HepG2 (cell line): ENCODE data around the gene SORBS2. TPM values are rescaled to one million over a fixed set of nuclear protein-coding genes. Genes with fewer than 3 reads are reported as not detected.

Source experiments
- ADNP ChIP-seq: sonication (generic); formaldehyde crosslinking; IDR thresholded peaks from 2 replicates; pipeline ENCODE4 v1.4.0; 2020; ENCODE audit warnings: missing genetic modification reagents
- ARNT2 ChIP-seq: sonication (generic); formaldehyde crosslinking; IDR thresholded peaks from 2 replicates; pipeline ENCODE4 v1.8.0; 2022; ENCODE audit warnings: mild to moderate bottlenecking, low read depth, missing genetic modification reagents, moderate library complexity
- FOXP1 ChIP-seq, 2 experiments: fragments of 450-650 bp in 1 of 2; IDR thresholded peaks; 2 replicates each; pipeline ENCODE4 v1.6.1; 2017 to 2018; ENCODE audit warnings: antibody characterized with exemption in 1 of 2
- GLI4 ChIP-seq: sonication (generic); formaldehyde crosslinking; IDR thresholded peaks from 2 replicates; pipeline ENCODE4 v1.5.1; 2020; ENCODE audit warnings: missing genetic modification reagents, mild to moderate bottlenecking, moderate library complexity, borderline replicate concordance
- HNF4G ChIP-seq, 2 experiments: sonication (generic) in 1 of 2; formaldehyde crosslinking in 1 of 2; IDR thresholded peaks; 2 replicates each; pipeline versions ENCODE4 v1.4.0 to v1.6.1; 2011 to 2020; ENCODE audit warnings: borderline replicate concordance in 2 of 2, low read depth in 2 of 2, mild to moderate bottlenecking in 2 of 2, low read length in 1 of 2, missing genetic modification reagents in 1 of 2, moderate library complexity in 1 of 2
- IKZF1 ChIP-seq: fragments of 450-650 bp; IDR thresholded peaks from 2 replicates; pipeline ENCODE4 v1.7.1; 2016
- KDM6A ChIP-seq: IDR thresholded peaks from 2 replicates; pipeline ENCODE4 v1.6.1; 2016; ENCODE audit warnings: low read depth
- MAFF ChIP-seq: IDR thresholded peaks from 2 replicates; pipeline ENCODE4 v1.6.1; 2011; ENCODE audit warnings: low read depth, low read length, improper control_type of control experiment
- POLR2A ChIP-seq, 2 experiments: IDR thresholded peaks; 2 replicates each; pipeline ENCODE4 v1.6.1; 2011; ENCODE audit warnings: low read depth in 2 of 2, low read length in 2 of 2, mild to moderate bottlenecking in 1 of 2, moderate library complexity in 1 of 2; ENCODE audit not compliant: insufficient read depth in 1 of 2
- RNF2 ChIP-seq: fragments of 450-650 bp; conservative IDR thresholded peaks from 2 replicates; pipeline ENCODE4 v1.6.1; 2016; ENCODE audit warnings: low read depth
- SMAD9 ChIP-seq: sonication (generic); formaldehyde crosslinking; IDR thresholded peaks from 2 replicates; pipeline ENCODE4 v1.5.1; 2020; ENCODE audit warnings: mild to moderate bottlenecking, missing genetic modification reagents
- SNRNP70 ChIP-seq: fragments of 200-400 bp; formaldehyde crosslinking; IDR thresholded peaks from 2 replicates; pipeline ENCODE4 v1.6.1; 2017; ENCODE audit warnings: mild to moderate bottlenecking, low read depth, low read length, moderate library complexity
- ZFP1 ChIP-seq: IDR thresholded peaks from 2 replicates; pipeline ENCODE4 v1.6.1; 2016
- ZFP37 ChIP-seq: sonication (generic); formaldehyde crosslinking; IDR thresholded peaks from 2 replicates; pipeline ENCODE4 v1.4.0; 2020; ENCODE audit warnings: missing genetic modification reagents, borderline replicate concordance
- ZNF713 ChIP-seq: sonication (generic); formaldehyde crosslinking; IDR thresholded peaks from 2 replicates; pipeline ENCODE4 v1.4.0; 2020; ENCODE audit warnings: mild to moderate bottlenecking, missing genetic modification reagents
- polyA plus RNA-seq, 8 experiments: library from polyadenylated mRNA; depleted of rRNA in 3 of 8; stranded (reverse) in 7 of 8; unstranded in 1 of 8; fragments of >200 nt; fragmentation: Illumina TruSeq in 4 of 8; extraction: Trizol in 4 of 8; gene quantifications; 2 replicates each; pipeline versions ENCODE4 v1.2.1 to v1.2.3, GENCODE V29; 2011 to 2016; ENCODE audit warnings: low read depth in 4 of 8, missing spikeins in 1 of 8, mixed read lengths in 1 of 8; ENCODE audit not compliant: insufficient read depth in 1 of 8
- total RNA-seq, 5 experiments: library from RNA; depleted of rRNA; stranded (reverse); fragments of >200 nt; fragmentation: Illumina TruSeq; extraction: Trizol; gene quantifications; 2 replicates each; pipeline ENCODE4 v1.2.3, GENCODE V29; 2016; ENCODE audit warnings: low read depth in 1 of 5
- TF ChIP-seq, protein P1 (sequence below): sonication (generic); formaldehyde crosslinking; IDR thresholded peaks from 2 replicates; pipeline ENCODE4 v1.4.0; 2020; ENCODE audit warnings: missing genetic modification reagents, mild to moderate bottlenecking, borderline replicate concordance
- TF ChIP-seq, protein P2 (sequence below): conservative IDR thresholded peaks from 2 replicates; pipeline ENCODE4 v1.6.1; 2018; ENCODE audit warnings: missing genetic modification reagents
- TF ChIP-seq, protein P3 (sequence below): IDR thresholded peaks from 2 replicates; pipeline ENCODE4 v1.6.1; 2018; ENCODE audit warnings: missing genetic modification reagents, mild to moderate bottlenecking, missing compliant biosample characterization
- TF ChIP-seq, protein P4 (sequence below): sonication (generic); formaldehyde crosslinking; conservative IDR thresholded peaks from 2 replicates; pipeline ENCODE4 v1.5.0; 2020; ENCODE audit warnings: missing genetic modification reagents
- TF ChIP-seq, protein P5 (sequence below): sonication (generic); formaldehyde crosslinking; IDR thresholded peaks from 2 replicates; pipeline ENCODE4 v1.5.0; 2020; ENCODE audit warnings: missing genetic modification reagents
- TF ChIP-seq, protein P6 (sequence below): sonication (generic); formaldehyde crosslinking; IDR thresholded peaks from 2 replicates; pipeline ENCODE4 v1.5.0; 2020; ENCODE audit warnings: missing genetic modification reagents, mild to moderate bottlenecking, borderline replicate concordance

The SORBS2 gene
- total and polyA plus RNA-seq, 2 of the 13 experiments (the other 11 are each of a cell fraction or from before 2014, with no cell fraction given), result 25.0 to 80.5 TPM

DNA sequence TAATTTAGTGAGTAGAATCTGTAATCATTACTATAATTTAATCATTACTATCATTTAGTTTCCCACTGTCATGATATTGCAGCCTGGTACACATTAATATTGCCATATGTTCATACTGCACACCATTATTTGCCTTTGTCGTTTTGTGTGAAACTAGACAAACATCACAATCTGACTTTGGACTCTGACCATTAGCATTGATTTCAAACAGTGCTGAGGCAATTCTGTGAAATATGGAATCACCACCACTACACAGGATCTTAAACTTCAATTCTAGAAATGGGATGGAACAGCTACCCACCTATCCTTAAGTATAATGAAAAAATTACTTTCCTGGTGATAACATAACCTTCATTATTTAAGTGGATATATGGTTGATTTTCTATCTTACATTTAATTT, 98.3 kb downstream of the SORBS2 start (continued):
- TF ChIP-seq, protein P1, sequence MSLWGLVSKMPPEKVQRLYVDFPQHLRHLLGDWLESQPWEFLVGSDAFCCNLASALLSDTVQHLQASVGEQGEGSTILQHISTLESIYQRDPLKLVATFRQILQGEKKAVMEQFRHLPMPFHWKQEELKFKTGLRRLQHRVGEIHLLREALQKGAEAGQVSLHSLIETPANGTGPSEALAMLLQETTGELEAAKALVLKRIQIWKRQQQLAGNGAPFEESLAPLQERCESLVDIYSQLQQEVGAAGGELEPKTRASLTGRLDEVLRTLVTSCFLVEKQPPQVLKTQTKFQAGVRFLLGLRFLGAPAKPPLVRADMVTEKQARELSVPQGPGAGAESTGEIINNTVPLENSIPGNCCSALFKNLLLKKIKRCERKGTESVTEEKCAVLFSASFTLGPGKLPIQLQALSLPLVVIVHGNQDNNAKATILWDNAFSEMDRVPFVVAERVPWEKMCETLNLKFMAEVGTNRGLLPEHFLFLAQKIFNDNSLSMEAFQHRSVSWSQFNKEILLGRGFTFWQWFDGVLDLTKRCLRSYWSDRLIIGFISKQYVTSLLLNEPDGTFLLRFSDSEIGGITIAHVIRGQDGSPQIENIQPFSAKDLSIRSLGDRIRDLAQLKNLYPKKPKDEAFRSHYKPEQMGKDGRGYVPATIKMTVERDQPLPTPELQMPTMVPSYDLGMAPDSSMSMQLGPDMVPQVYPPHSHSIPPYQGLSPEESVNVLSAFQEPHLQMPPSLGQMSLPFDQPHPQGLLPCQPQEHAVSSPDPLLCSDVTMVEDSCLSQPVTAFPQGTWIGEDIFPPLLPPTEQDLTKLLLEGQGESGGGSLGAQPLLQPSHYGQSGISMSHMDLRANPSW (CRISPR knock-in tag), result 0 out of 2 replicates have a peak, but pooled peaks have one; percentile 59
- TF ChIP-seq FOXP1 (IDR thresholded peaks at IDR 0.05) (no peak), FOXP1 (CRISPR knock-in tag; IDR thresholded peaks at IDR 0.05) (peak; percentile 76), IKZF1 (no peak), ADNP (CRISPR knock-in tag) (no peak), HNF4G (IDR thresholded peaks at IDR 0.05; ENCODE audit: borderline replicate concordance, low read depth, low read length) (peak; percentile 96), HNF4G (CRISPR knock-in tag; IDR thresholded peaks at IDR 0.05; ENCODE audit: borderline replicate concordance, low read depth) (peak; percentile 77; the same call in 1 of the 2 replicates), ZNF713 (CRISPR knock-in tag) (no peak), POLR2A (IDR thresholded peaks at IDR 0.05; ENCODE audit: insufficient read depth in 1 of 2, low read depth in 2 of 2, low read length in 2 of 2) (no peak), KDM6A (peak; percentile 94), ZFP1 (CRISPR knock-in tag) (no peak), GLI4 (CRISPR knock-in tag) (no peak), MAFF (peak; percentile 20; the same call in 1 of the 2 replicates), RNF2 (no peak), SNRNP70 (no peak), ARNT2 (CRISPR knock-in tag) (0 out of 2 replicates have a peak, but pooled peaks have one; percentile 11), ZFP37 (CRISPR knock-in tag) (no peak), SMAD9 (CRISPR knock-in tag) (no peak)
- TF ChIP-seq, protein P2, sequence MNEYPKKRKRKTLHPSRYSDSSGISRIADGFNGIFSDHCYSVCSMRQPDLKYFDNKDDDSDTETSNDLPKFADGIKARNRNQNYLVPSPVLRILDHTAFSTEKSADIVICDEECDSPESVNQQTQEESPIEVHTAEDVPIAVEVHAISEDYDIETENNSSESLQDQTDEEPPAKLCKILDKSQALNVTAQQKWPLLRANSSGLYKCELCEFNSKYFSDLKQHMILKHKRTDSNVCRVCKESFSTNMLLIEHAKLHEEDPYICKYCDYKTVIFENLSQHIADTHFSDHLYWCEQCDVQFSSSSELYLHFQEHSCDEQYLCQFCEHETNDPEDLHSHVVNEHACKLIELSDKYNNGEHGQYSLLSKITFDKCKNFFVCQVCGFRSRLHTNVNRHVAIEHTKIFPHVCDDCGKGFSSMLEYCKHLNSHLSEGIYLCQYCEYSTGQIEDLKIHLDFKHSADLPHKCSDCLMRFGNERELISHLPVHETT (CRISPR knock-in tag), result no peak
- TF ChIP-seq, protein P3, sequence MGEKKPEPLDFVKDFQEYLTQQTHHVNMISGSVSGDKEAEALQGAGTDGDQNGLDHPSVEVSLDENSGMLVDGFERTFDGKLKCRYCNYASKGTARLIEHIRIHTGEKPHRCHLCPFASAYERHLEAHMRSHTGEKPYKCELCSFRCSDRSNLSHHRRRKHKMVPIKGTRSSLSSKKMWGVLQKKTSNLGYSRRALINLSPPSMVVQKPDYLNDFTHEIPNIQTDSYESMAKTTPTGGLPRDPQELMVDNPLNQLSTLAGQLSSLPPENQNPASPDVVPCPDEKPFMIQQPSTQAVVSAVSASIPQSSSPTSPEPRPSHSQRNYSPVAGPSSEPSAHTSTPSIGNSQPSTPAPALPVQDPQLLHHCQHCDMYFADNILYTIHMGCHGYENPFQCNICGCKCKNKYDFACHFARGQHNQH (CRISPR knock-in tag), result peak; percentile 45; the same call in 1 of the 2 replicates
- TF ChIP-seq, protein P4, sequence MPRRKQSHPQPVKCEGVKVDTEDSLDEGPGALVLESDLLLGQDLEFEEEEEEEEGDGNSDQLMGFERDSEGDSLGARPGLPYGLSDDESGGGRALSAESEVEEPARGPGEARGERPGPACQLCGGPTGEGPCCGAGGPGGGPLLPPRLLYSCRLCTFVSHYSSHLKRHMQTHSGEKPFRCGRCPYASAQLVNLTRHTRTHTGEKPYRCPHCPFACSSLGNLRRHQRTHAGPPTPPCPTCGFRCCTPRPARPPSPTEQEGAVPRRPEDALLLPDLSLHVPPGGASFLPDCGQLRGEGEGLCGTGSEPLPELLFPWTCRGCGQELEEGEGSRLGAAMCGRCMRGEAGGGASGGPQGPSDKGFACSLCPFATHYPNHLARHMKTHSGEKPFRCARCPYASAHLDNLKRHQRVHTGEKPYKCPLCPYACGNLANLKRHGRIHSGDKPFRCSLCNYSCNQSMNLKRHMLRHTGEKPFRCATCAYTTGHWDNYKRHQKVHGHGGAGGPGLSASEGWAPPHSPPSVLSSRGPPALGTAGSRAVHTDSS, result no peak
- TF ChIP-seq, protein P5, sequence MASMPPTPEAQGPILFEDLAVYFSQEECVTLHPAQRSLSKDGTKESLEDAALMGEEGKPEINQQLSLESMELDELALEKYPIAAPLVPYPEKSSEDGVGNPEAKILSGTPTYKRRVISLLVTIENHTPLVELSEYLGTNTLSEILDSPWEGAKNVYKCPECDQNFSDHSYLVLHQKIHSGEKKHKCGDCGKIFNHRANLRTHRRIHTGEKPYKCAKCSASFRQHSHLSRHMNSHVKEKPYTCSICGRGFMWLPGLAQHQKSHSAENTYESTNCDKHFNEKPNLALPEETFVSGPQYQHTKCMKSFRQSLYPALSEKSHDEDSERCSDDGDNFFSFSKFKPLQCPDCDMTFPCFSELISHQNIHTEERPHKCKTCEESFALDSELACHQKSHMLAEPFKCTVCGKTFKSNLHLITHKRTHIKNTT, result no peak
- TF ChIP-seq, protein P6, sequence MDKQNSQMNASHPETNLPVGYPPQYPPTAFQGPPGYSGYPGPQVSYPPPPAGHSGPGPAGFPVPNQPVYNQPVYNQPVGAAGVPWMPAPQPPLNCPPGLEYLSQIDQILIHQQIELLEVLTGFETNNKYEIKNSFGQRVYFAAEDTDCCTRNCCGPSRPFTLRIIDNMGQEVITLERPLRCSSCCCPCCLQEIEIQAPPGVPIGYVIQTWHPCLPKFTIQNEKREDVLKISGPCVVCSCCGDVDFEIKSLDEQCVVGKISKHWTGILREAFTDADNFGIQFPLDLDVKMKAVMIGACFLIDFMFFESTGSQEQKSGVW, result no peak
